ENCODE results near the gene ABCA10. TPM values are rescaled to one million over a fixed set of nuclear protein-coding genes. Genes with fewer than 3 reads are reported as not detected.

Gene ABCA10
- total RNA-seq, 1 experiment from 2014 or later, result not detected

DNA sequence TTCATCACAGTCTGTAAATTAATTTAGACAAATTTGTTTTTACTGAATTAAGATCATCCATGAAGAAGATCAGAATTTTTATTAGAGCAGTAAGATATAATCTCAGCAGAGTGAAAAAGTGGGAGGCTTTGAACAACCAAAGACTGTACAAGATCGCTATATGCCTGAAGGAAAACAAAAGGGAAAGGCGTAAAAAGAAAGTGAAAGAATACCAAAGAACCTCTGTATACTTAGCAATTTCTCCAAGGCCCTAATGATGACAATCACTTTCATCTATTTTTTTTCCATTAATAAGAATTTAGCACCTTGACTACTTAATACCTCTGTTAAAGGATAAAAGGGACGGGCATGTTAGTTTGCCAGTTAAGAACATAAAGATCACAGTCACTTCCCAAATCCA lies 38.6 kb upstream of the ABCA10 start:
- H3K27ac Mint-ChIP-seq, result no peak overlapping the region
- POLR2A ChIA-PET, result no interaction called here
- DNase-seq (ENCODE audit: low spot score), result no peak
- H3K36me3 Mint-ChIP-seq, result no peaks in the 10 kb centered on the region
- TF ChIP-seq JAZF1 (CRISPR knock-in tag; IDR thresholded peaks at IDR 0.05) (no peak), ZNF232 (CRISPR knock-in tag; IDR thresholded peaks at IDR 0.05) (no peak), ZBTB21 (CRISPR knock-in tag; IDR thresholded peaks at IDR 0.05; ENCODE audit: borderline replicate concordance) (no peak), MXD4 (CRISPR knock-in tag; IDR thresholded peaks at IDR 0.05; ENCODE audit: borderline replicate concordance) (no peak), RORB (CRISPR knock-in tag; IDR thresholded peaks at IDR 0.05) (no peak), NFE2L1 (CRISPR knock-in tag; IDR thresholded peaks at IDR 0.05) (no peak), GABPB1 (CRISPR knock-in tag; IDR thresholded peaks at IDR 0.05) (no peak), NR1H2 (CRISPR knock-in tag; IDR thresholded peaks at IDR 0.05) (no peak)
- TF ChIP-seq, protein P1, sequence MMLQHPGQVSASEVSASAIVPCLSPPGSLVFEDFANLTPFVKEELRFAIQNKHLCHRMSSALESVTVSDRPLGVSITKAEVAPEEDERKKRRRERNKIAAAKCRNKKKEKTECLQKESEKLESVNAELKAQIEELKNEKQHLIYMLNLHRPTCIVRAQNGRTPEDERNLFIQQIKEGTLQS (CRISPR knock-in tag; conservative IDR thresholded peaks at IDR 0.05), result no peak
- TF ChIP-seq, protein P2, sequence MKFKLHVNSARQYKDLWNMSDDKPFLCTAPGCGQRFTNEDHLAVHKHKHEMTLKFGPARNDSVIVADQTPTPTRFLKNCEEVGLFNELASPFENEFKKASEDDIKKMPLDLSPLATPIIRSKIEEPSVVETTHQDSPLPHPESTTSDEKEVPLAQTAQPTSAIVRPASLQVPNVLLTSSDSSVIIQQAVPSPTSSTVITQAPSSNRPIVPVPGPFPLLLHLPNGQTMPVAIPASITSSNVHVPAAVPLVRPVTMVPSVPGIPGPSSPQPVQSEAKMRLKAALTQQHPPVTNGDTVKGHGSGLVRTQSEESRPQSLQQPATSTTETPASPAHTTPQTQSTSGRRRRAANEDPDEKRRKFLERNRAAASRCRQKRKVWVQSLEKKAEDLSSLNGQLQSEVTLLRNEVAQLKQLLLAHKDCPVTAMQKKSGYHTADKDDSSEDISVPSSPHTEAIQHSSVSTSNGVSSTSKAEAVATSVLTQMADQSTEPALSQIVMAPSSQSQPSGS (CRISPR knock-in tag; IDR thresholded peaks at IDR 0.05; ENCODE audit: borderline replicate concordance, low read depth), result no peak
- TF ChIP-seq, protein P3, sequence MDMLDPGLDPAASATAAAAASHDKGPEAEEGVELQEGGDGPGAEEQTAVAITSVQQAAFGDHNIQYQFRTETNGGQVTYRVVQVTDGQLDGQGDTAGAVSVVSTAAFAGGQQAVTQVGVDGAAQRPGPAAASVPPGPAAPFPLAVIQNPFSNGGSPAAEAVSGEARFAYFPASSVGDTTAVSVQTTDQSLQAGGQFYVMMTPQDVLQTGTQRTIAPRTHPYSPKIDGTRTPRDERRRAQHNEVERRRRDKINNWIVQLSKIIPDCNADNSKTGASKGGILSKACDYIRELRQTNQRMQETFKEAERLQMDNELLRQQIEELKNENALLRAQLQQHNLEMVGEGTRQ (CRISPR knock-in tag; IDR thresholded peaks at IDR 0.05), result no peak
- TF ChIP-seq, protein P4, sequence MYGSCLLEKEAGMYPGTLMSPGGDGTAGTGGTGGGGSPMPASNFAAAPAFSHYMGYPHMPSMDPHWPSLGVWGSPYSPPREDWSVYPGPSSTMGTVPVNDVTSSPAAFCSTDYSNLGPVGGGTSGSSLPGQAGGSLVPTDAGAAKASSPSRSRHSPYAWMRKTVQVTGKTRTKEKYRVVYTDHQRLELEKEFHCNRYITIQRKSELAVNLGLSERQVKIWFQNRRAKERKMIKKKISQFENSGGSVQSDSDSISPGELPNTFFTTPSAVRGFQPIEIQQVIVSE (CRISPR knock-in tag; IDR thresholded peaks at IDR 0.05; ENCODE audit: borderline replicate concordance), result no peak
- TF ChIP-seq, protein P5, sequence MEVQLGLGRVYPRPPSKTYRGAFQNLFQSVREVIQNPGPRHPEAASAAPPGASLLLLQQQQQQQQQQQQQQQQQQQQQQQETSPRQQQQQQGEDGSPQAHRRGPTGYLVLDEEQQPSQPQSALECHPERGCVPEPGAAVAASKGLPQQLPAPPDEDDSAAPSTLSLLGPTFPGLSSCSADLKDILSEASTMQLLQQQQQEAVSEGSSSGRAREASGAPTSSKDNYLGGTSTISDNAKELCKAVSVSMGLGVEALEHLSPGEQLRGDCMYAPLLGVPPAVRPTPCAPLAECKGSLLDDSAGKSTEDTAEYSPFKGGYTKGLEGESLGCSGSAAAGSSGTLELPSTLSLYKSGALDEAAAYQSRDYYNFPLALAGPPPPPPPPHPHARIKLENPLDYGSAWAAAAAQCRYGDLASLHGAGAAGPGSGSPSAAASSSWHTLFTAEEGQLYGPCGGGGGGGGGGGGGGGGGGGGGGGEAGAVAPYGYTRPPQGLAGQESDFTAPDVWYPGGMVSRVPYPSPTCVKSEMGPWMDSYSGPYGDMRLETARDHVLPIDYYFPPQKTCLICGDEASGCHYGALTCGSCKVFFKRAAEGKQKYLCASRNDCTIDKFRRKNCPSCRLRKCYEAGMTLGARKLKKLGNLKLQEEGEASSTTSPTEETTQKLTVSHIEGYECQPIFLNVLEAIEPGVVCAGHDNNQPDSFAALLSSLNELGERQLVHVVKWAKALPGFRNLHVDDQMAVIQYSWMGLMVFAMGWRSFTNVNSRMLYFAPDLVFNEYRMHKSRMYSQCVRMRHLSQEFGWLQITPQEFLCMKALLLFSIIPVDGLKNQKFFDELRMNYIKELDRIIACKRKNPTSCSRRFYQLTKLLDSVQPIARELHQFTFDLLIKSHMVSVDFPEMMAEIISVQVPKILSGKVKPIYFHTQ (CRISPR knock-in tag; IDR thresholded peaks at IDR 0.05), result no peak
- TF ChIP-seq, protein P6, sequence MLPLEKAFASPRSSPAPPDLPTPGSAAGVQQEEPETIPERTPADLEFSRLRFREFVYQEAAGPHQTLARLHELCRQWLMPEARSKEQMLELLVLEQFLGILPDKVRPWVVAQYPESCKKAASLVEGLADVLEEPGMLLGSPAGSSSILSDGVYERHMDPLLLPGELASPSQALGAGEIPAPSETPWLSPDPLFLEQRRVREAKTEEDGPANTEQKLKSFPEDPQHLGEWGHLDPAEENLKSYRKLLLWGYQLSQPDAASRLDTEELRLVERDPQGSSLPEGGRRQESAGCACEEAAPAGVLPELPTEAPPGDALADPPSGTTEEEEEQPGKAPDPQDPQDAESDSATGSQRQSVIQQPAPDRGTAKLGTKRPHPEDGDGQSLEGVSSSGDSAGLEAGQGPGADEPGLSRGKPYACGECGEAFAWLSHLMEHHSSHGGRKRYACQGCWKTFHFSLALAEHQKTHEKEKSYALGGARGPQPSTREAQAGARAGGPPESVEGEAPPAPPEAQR (CRISPR knock-in tag; IDR thresholded peaks at IDR 0.05), result no peak
- TF ChIP-seq, protein P7, sequence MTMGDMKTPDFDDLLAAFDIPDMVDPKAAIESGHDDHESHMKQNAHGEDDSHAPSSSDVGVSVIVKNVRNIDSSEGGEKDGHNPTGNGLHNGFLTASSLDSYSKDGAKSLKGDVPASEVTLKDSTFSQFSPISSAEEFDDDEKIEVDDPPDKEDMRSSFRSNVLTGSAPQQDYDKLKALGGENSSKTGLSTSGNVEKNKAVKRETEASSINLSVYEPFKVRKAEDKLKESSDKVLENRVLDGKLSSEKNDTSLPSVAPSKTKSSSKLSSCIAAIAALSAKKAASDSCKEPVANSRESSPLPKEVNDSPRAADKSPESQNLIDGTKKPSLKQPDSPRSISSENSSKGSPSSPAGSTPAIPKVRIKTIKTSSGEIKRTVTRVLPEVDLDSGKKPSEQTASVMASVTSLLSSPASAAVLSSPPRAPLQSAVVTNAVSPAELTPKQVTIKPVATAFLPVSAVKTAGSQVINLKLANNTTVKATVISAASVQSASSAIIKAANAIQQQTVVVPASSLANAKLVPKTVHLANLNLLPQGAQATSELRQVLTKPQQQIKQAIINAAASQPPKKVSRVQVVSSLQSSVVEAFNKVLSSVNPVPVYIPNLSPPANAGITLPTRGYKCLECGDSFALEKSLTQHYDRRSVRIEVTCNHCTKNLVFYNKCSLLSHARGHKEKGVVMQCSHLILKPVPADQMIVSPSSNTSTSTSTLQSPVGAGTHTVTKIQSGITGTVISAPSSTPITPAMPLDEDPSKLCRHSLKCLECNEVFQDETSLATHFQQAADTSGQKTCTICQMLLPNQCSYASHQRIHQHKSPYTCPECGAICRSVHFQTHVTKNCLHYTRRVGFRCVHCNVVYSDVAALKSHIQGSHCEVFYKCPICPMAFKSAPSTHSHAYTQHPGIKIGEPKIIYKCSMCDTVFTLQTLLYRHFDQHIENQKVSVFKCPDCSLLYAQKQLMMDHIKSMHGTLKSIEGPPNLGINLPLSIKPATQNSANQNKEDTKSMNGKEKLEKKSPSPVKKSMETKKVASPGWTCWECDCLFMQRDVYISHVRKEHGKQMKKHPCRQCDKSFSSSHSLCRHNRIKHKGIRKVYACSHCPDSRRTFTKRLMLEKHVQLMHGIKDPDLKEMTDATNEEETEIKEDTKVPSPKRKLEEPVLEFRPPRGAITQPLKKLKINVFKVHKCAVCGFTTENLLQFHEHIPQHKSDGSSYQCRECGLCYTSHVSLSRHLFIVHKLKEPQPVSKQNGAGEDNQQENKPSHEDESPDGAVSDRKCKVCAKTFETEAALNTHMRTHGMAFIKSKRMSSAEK (CRISPR knock-in tag; IDR thresholded peaks at IDR 0.05; ENCODE audit: borderline replicate concordance), result no peak
- no peak for ATAC-seq
- H3K9me3 Mint-ChIP-seq, result peaks cover 5% of the 10 kb centered on the region; the same call in 1 of the 2 replicates
- H3K27me3 Mint-ChIP-seq (ENCODE audit: low read depth), result no peaks in the 10 kb centered on the region
- H3K4me3 Mint-ChIP-seq, result no peak overlapping the region
- no peaks in the 10 kb centered on the region for H3K4me1 Mint-ChIP-seq
- CTCF ChIA-PET, result no interaction called here
